Measurements from ENCODE around the gene SLC4A1AP. TPM values are rescaled to one million over a fixed set of nuclear protein-coding genes. Genes with fewer than 3 reads are reported as not detected.

Gene SLC4A1AP
- total RNA-seq, 5 donors from 2014 or later (not counting 1 experiment from before 2014, with no cell fraction given), result 21.1 to 24.2 (median 21.8) TPM

- 60% methylated on average over 1 of the region's 1 CpG for WGBS (ENCODE audit: insufficient coverage)
- Mint-ChIP-seq H3K27me3 (no peaks in the 10 kb centered on the region), H3K27ac (no peak overlapping the region), H3K36me3 (peaks cover 24% of the 10 kb centered on the region), H3K9me3 (no peaks in the 10 kb centered on the region), H3K4me1 (no peaks in the 10 kb centered on the region), H3K4me3 (no peak overlapping the region)
- DNase-seq, result no peak
- H3K4me3 ChIP-seq (ENCODE audit: control insufficient read depth in 1 of 2, extremely low read depth in 1 of 2, low read length in 1 of 2), result no peak overlapping the region
- POLR2A ChIA-PET, result no interaction called here
- no peaks in the 10 kb centered on the region for H3K9me3 ChIP-seq
- CTCF ChIA-PET, result no interaction called here
- H3K36me3 ChIP-seq (ENCODE audit: control insufficient read depth in 2 of 2, extremely low read depth in 1 of 2, insufficient read depth in 1 of 2, low read length in 1 of 2), result peaks cover 2 to 23% of the 10 kb centered on the region in 2 donors
- no peak for ATAC-seq (replicated peaks in 1 of 4)
- H3K27ac ChIP-seq (ENCODE audit: low read length), result no peak overlapping the region
- H3K4me1 ChIP-seq (ENCODE audit: control insufficient read depth in 1 of 2, extremely low read depth in 1 of 2, insufficient read depth in 2 of 2, low read length in 2 of 2), result no peaks in the 10 kb centered on the region
- no peaks in the 10 kb centered on the region for H3K27me3 ChIP-seq (replicated peaks in 1 of 2; ENCODE audit: control insufficient read depth in 2 of 2, extremely low read depth in 1 of 2, insufficient read depth in 2 of 2, low read length in 1 of 2)
These were observed 34.0 kb downstream of the SLC4A1AP start for GRCh38 chr2:27697660-27698059.

GRCh38 chr2:27701676-27702075, 38.0 kb downstream of the SLC4A1AP start:
- Mint-ChIP-seq H3K9me3 (no peaks in the 10 kb centered on the region), H3K27me3 (no peaks in the 10 kb centered on the region)
- DNase-seq, result no peak

GRCh38 chr2:27702302-27702701, 38.6 kb downstream of the SLC4A1AP start:
- no peak overlapping the region for H3K27ac ChIP-seq (ENCODE audit: low read length)
- H3K27ac Mint-ChIP-seq, result no peak overlapping the region
- H3K36me3 Mint-ChIP-seq, result peaks cover 6% of the 10 kb centered on the region
- H3K4me3 Mint-ChIP-seq, result no peak overlapping the region
- ChIA-PET POLR2A (no interaction called here), CTCF (interaction anchor here in 1 of 2 donors (0.8 kb wide), 1 partner anchor 232 kb away, joined by 3 read pairs; no protein-coding TSS in a partner anchor)
- H3K4me1 ChIP-seq (ENCODE audit: control insufficient read depth in 1 of 2, extremely low read depth in 1 of 2, insufficient read depth in 2 of 2, low read length in 2 of 2), result peaks cover 0 to 5% of the 10 kb centered on the region in 2 experiments
- peaks cover 0 to 9% (median 2%) of the 10 kb centered on the region in 3 donors for H3K4me1 Mint-ChIP-seq
- H3K9me3 ChIP-seq, result no peaks in the 10 kb centered on the region
- no peaks in the 10 kb centered on the region for H3K9me3 Mint-ChIP-seq
- H3K27me3 Mint-ChIP-seq, result no peaks in the 10 kb centered on the region
- 86% methylated on average over 1 of the region's 1 CpG for WGBS (ENCODE audit: insufficient coverage)
- ATAC-seq (replicated peaks in 1 of 4), result no peak
- no peaks in the 10 kb centered on the region for H3K27me3 ChIP-seq (replicated peaks in 1 of 2; ENCODE audit: control insufficient read depth in 2 of 2, extremely low read depth in 1 of 2, insufficient read depth in 2 of 2, low read length in 1 of 2)
- no peak overlapping the region for H3K4me3 ChIP-seq (ENCODE audit: control insufficient read depth in 1 of 2, extremely low read depth in 1 of 2, low read length in 1 of 2)
- H3K36me3 ChIP-seq (ENCODE audit: control insufficient read depth in 2 of 2, extremely low read depth in 1 of 2, insufficient read depth in 1 of 2, low read length in 1 of 2), result no peaks in the 10 kb centered on the region
- no peak for DNase-seq

More at GRCh38 chr2:27701676-27702075, 38.0 kb downstream of the SLC4A1AP start:
- ChIA-PET POLR2A (no interaction called here), CTCF (interaction anchor here in 1 of 2 donors (0.8 kb wide), 1 partner anchor 231 kb away, joined by 3 read pairs; no protein-coding TSS in a partner anchor)
- peaks cover 0 to 5% of the 10 kb centered on the region in 2 experiments for H3K4me1 ChIP-seq (ENCODE audit: control insufficient read depth in 1 of 2, extremely low read depth in 1 of 2, insufficient read depth in 2 of 2, low read length in 2 of 2)
- Mint-ChIP-seq H3K27ac (no peak overlapping the region), H3K36me3 (peaks cover 7% of the 10 kb centered on the region), H3K4me3 (no peak overlapping the region), H3K4me1 (peaks cover 0 to 9% (median 2%) of the 10 kb centered on the region in 3 donors)
- no peaks in the 10 kb centered on the region for H3K27me3 ChIP-seq (replicated peaks in 1 of 2; ENCODE audit: control insufficient read depth in 2 of 2, extremely low read depth in 1 of 2, insufficient read depth in 2 of 2, low read length in 1 of 2)
- 83% methylated on average over 4 of the region's 5 CpGs for WGBS (ENCODE audit: insufficient coverage)
- H3K4me3 ChIP-seq (ENCODE audit: control insufficient read depth in 1 of 2, extremely low read depth in 1 of 2, low read length in 1 of 2), result no peak overlapping the region
- no peak overlapping the region for H3K27ac ChIP-seq (ENCODE audit: low read length)
- H3K9me3 ChIP-seq, result no peaks in the 10 kb centered on the region
- no peak for ATAC-seq (replicated peaks in 1 of 4)
- peaks cover 0 to under 1% of the 10 kb centered on the region in 2 donors for H3K36me3 ChIP-seq (ENCODE audit: control insufficient read depth in 2 of 2, extremely low read depth in 1 of 2, insufficient read depth in 1 of 2, low read length in 1 of 2)

- Mint-ChIP-seq H3K27ac (no peak overlapping the region), H3K4me3 (no peak overlapping the region), H3K27me3 (no peaks in the 10 kb centered on the region), H3K9me3 (no peaks in the 10 kb centered on the region), H3K4me1 (peaks cover 0 to 9% (median 2%) of the 10 kb centered on the region in 3 donors), H3K36me3 (no peaks in the 10 kb centered on the region)
- CTCF ChIA-PET, result interaction anchor here (0.6 to 1.8 kb wide), 9 partner anchors 18 to 1117 kb away, joined by 3 to 8 read pairs (median 3); no protein-coding TSS in a partner anchor
- POLR2A ChIA-PET, result no interaction called here
- peak; percentile 73 to 84 (median 82) for ATAC-seq (replicated peaks in 1 of 4)
- 0% methylated on average over 1 of the region's 9 CpGs for WGBS (ENCODE audit: insufficient coverage)
- no peaks in the 10 kb centered on the region for H3K9me3 ChIP-seq
- peak; percentile 58 to 92 (median 76) for DNase-seq
- no peak overlapping the region for H3K4me3 ChIP-seq (ENCODE audit: control insufficient read depth in 1 of 2, extremely low read depth in 1 of 2, low read length in 1 of 2)
- no peaks in the 10 kb centered on the region for H3K36me3 ChIP-seq (ENCODE audit: control insufficient read depth in 2 of 2, extremely low read depth in 1 of 2, insufficient read depth in 1 of 2, low read length in 1 of 2)
- H3K27me3 ChIP-seq (replicated peaks in 1 of 2; ENCODE audit: control insufficient read depth in 2 of 2, extremely low read depth in 1 of 2, insufficient read depth in 2 of 2, low read length in 1 of 2), result no peaks in the 10 kb centered on the region
- peaks cover 0 to 5% of the 10 kb centered on the region in 2 experiments for H3K4me1 ChIP-seq (ENCODE audit: control insufficient read depth in 1 of 2, extremely low read depth in 1 of 2, insufficient read depth in 2 of 2, low read length in 2 of 2)
- no peak overlapping the region for H3K27ac ChIP-seq (ENCODE audit: low read length)
These were observed 40.1 kb downstream of the SLC4A1AP start for GRCh38 chr2:27703638-27704341.

GRCh38 chr2:27704342-27704876, 40.7 kb downstream of the SLC4A1AP start:
- DNase-seq (no peak), ATAC-seq (replicated peaks in 1 of 4) (no peak)
- H3K9me3 Mint-ChIP-seq, result no peaks in the 10 kb centered on the region
- Histone ChIP-seq H3K27me3 (replicated peaks in 1 of 2; ENCODE audit: control insufficient read depth in 2 of 2, extremely low read depth in 1 of 2, insufficient read depth in 2 of 2, low read length in 1 of 2) (no peaks in the 10 kb centered on the region), H3K36me3 (ENCODE audit: control insufficient read depth in 2 of 2, extremely low read depth in 1 of 2, insufficient read depth in 1 of 2, low read length in 1 of 2) (no peaks in the 10 kb centered on the region), H3K4me3 (ENCODE audit: control insufficient read depth in 1 of 2, extremely low read depth in 1 of 2, low read length in 1 of 2) (no peak overlapping the region), H3K4me1 (ENCODE audit: control insufficient read depth in 1 of 2, extremely low read depth in 1 of 2, insufficient read depth in 2 of 2, low read length in 2 of 2) (peaks cover 0 to 5% of the 10 kb centered on the region in 2 experiments), H3K9me3 (no peaks in the 10 kb centered on the region), H3K27ac (ENCODE audit: low read length) (no peak overlapping the region)
- H3K4me3 Mint-ChIP-seq, result no peak overlapping the region
- POLR2A ChIA-PET, result no interaction called here
- H3K4me1 Mint-ChIP-seq, result peaks cover 0 to 9% (median 2%) of the 10 kb centered on the region in 3 donors
- 90% methylated on average over 2 of the region's 5 CpGs for WGBS (ENCODE audit: insufficient coverage)
- no peaks in the 10 kb centered on the region for H3K36me3 Mint-ChIP-seq
- CTCF ChIA-PET, result interaction anchor here (0.6 to 1.8 kb wide), 10 partner anchors 19 to 1116 kb away, joined by 3 to 8 read pairs (median 3); no protein-coding TSS in a partner anchor
- no peak overlapping the region for H3K27ac Mint-ChIP-seq
- no peaks in the 10 kb centered on the region for H3K27me3 Mint-ChIP-seq

GRCh38 chr2:27705851-27706622, 42.3 kb downstream of the SLC4A1AP start:
- Histone ChIP-seq H3K27ac (ENCODE audit: low read length) (no peak overlapping the region), H3K36me3 (ENCODE audit: control insufficient read depth in 2 of 2, extremely low read depth in 1 of 2, insufficient read depth in 1 of 2, low read length in 1 of 2) (no peaks in the 10 kb centered on the region), H3K4me1 (ENCODE audit: control insufficient read depth in 1 of 2, extremely low read depth in 1 of 2, insufficient read depth in 2 of 2, low read length in 2 of 2) (peaks cover 0 to 5% of the 10 kb centered on the region in 2 experiments), H3K9me3 (no peaks in the 10 kb centered on the region), H3K27me3 (replicated peaks in 1 of 2; ENCODE audit: control insufficient read depth in 2 of 2, extremely low read depth in 1 of 2, insufficient read depth in 2 of 2, low read length in 1 of 2) (no peaks in the 10 kb centered on the region), H3K4me3 (ENCODE audit: control insufficient read depth in 1 of 2, extremely low read depth in 1 of 2, low read length in 1 of 2) (no peak overlapping the region)
- no peaks in the 10 kb centered on the region for H3K9me3 Mint-ChIP-seq
- 72% methylated on average over 4 of the region's 4 CpGs for WGBS (ENCODE audit: insufficient coverage)
- DNase-seq (no peak), ATAC-seq (replicated peaks in 1 of 4) (no peak)
- H3K27ac Mint-ChIP-seq, result no peak overlapping the region
- peaks cover 0 to 9% (median 2%) of the 10 kb centered on the region in 3 donors for H3K4me1 Mint-ChIP-seq
- ChIA-PET CTCF (interaction anchor here (0.6 to 1.2 kb wide), 2 partner anchors 23 to 1305 kb away, joined by 3 to 5 read pairs; no protein-coding TSS in a partner anchor), POLR2A (no interaction called here)
- no peaks in the 10 kb centered on the region for H3K36me3 Mint-ChIP-seq
- H3K27me3 Mint-ChIP-seq, result no peaks in the 10 kb centered on the region
- no peak overlapping the region for H3K4me3 Mint-ChIP-seq
